HG03354 (cell line): ENCODE results near the gene BTBD9.

ENCODE experiments used
- ATAC-seq: cut with Tn5 transposase; IDR thresholded peaks from one replicate; pipeline ENCODE4 v1.9.1; 2021; ENCODE audit warnings: mild to moderate bottlenecking; ENCODE audit not compliant: unreplicated experiment, poor library complexity, severe bottlenecking

The BTBD9 gene

GRCh38 chr6:38281126-38281525, 358.6 kb downstream of the BTBD9 start:
- ATAC-seq = no peak

- ATAC-seq = no peak
These were observed 359.7 kb downstream of the BTBD9 start for GRCh38 chr6:38279963-38280588.

- no peak for ATAC-seq
These were observed 360.3 kb downstream of the BTBD9 start for GRCh38 chr6:38279423-38279822.

- ATAC-seq = no peak
These were observed 366.4 kb downstream of the BTBD9 start for GRCh38 chr6:38273325-38273724.

GRCh38 chr6:38272222-38272621, 367.5 kb downstream of the BTBD9 start:
- no peak for ATAC-seq

GRCh38 chr6:38271081-38271480, 368.6 kb downstream of the BTBD9 start:
- no peak for ATAC-seq

GRCh38 chr6:38270367-38270766, 369.4 kb downstream of the BTBD9 start:
- no peak for ATAC-seq

GRCh38 chr6:38269461-38270172, 370.1 kb downstream of the BTBD9 start:
- ATAC-seq = no peak

- no peak for ATAC-seq
These were observed 371.4 kb downstream of the BTBD9 start for GRCh38 chr6:38268342-38268741.

GRCh38 chr6:38266921-38267354, 372.8 kb downstream of the BTBD9 start:
- no peak for ATAC-seq

- no peak for ATAC-seq
These were observed 375.1 kb downstream of the BTBD9 start for GRCh38 chr6:38264605-38265004.

GRCh38 chr6:38262609-38263008, 377.1 kb downstream of the BTBD9 start:
- no peak for ATAC-seq

- no peak for ATAC-seq
These were observed 377.7 kb downstream of the BTBD9 start for GRCh38 chr6:38262026-38262425.

GRCh38 chr6:38261626-38262025, 378.1 kb downstream of the BTBD9 start:
- no peak for ATAC-seq

GRCh38 chr6:38259736-38260135, 380.0 kb downstream of the BTBD9 start:
- no peak for ATAC-seq

- ATAC-seq = no peak
These were observed 391.1 kb downstream of the BTBD9 start for GRCh38 chr6:38248500-38249234.

- ATAC-seq = no peak
These were observed 394.4 kb downstream of the BTBD9 start for GRCh38 chr6:38245295-38245694.

GRCh38 chr6:38244869-38245268, 394.9 kb downstream of the BTBD9 start:
- ATAC-seq = no peak

GRCh38 chr6:38241200-38241871, 398.4 kb downstream of the BTBD9 start:
- ATAC-seq = no peak

GRCh38 chr6:38239719-38240451, 399.8 kb downstream of the BTBD9 start:
- ATAC-seq = no peak
